Hematopoietic multipotent progenitor cell treated with erythropoietin and hydrocortisone succinate and interleukin-3 and kit ligand, for 6 days (in vitro differentiated cells): Measurements from ENCODE around the gene ERP27.

Experiments
- DNase-seq: peaks from one replicate; pipeline ENCODE4 v3.0.0-alpha.2; 2015

ERP27 gene

DNA sequence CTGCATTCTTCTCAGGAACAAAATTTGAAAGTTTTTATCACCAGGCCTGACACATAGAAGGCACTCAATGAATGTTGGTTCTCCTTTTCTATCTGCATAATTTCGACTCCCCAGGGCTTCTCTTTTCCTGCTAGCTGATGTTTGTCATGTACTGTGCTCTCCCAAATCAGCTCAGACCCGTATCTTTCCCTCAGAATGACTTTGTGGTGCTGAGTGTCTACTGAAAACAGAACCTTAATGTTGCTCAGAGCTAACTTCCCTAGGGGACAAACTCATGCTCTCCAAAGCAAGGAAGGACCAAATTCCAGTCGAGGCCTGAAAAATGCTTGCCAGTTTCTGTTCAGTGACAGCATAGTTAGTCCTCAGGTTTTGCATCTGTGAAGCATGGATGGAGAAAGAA lies 21.1 kb upstream of the ERP27 start:
- DNase-seq: peak; percentile 51

DNA sequence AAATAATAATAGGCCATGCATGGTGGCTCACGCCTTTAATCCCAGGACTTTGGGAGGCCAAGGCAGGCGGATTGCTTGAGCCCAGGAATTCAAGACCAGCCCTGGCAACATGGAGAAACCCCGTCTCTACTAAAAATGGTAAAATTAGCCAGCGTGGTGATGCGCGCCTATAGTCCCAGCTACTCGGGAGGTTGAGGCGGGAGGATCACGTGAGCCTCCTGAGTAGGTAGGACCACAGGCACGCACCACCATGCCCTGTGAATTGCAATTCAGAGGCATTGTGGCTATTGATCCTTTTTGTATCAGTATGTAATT lies 20.7 kb upstream of the ERP27 start:
- DNase-seq: no peak

DNA sequence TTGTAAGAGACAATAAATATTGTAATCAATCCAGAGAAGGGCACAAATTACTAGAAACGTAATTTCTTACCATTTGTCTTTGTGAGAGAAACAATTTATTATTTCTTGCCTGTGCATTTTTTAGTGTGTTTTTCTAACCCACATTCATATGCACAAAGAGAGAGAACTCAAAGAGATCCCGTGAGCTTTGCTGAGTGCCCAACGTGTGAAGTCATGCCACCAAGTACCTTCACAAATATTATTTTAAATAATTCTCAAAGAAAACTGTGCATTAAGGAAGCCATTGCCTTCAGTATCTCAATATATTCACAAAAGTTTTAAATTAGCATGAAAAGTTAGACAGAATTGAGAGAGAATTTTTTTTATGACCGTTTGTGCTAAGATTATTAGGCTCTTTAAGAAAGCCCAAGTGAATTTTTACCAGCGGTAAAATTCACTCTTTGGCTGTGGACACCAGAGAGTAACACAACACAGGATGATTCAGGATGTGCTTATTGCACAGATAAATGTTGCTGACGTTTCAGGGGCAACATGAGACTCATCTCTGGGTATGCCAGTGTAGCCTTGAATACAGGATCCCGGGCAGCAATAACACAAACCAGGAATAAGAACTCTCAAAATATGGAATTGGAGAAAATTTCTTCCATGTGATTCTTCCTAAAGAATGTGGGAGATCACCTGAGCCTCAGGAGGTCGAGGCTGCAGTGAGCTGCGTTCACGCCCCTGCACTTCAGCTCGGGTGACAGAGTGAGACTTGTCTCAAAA lies 20.2 kb upstream of the ERP27 start:
- DNase-seq: peak; percentile 63

DNA sequence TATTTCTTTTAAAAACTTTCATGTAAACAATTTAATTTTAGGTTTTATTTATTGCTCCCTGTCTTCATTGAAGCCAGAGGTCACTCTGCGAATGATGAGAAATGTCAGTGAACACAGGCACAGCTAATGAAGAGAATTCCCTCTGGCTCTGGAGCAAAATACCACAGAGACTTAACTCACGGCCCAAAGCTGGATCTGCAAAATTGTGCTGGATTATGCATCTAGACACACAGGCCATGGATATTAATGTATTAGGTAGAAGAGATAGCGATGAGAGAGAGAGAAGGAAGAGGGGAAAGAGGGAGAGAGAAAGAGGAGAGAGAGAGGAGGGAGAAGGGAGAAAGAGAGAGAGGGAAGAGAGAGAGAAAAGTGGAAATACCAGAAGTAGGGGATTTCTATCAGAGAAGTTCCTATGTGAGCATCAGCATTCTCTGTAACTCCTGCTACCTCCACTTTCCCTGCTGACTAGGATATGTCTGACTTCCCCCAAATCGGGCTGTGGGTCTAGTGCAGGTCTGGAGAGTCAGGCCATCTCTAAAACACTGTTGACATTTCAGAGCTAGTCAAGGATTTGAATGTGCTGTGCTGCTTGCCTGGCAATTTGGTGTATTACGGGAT lies 19.3 kb upstream of the ERP27 start:
- DNase-seq: peak; percentile 45

DNA sequence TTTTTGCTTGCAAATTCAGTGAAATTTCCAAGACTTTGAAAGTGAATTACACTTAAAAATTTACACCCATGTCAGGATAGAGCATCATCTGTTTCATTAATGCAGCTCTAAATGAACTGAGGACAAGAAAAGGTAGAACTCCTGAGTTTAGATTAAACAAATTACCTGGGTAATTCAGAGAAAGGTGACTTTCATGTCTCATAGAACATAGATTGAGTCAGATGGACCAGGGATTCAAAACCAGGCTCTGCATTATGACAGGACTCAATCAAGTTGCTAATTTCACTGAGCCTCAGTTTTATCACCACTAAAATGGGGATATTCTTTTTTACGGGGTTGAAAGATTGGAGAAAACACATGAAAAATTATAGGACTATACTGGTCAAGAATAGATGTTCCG lies 18.6 kb upstream of the ERP27 start:
- DNase-seq: no peak

DNA sequence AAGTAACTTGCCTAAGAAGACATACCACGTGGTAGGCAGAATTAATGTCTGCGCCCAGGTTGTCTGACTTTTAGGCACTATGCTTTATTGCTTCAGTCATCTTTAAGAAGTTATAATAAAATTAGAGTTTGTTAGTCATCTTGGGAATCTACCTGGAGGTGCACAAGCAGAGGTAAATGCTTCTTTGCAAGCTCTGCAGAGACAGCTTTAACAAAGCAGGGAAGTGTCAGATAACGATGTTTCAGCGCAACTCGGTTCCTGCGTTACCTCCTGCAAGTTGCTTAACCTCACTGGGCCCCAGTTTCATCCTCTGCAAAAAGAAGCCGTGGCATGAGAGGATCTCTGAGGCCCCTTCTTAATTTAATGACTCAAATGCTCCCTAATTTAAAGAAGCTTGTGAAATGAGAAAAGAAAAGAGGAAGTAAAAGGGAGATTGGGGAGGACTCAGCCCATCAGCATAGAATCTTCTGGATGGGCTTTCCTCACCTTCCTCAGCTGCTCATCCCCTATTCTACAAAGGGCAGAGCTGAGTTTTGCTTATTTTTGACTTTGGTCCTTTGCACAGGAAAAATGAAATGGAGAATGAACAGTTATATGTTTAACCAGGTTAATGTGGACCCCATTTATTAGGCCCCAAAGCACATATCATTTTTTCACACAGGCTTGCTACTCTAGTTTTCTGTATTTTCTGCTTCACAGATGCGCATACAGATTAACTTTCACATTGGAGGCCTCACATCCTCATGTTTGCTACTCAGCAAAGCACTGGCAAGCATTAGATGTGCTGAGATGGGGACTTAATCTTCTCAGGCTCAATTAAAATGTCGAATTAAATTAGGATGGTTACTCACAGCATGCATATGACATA lies 17.9 kb upstream of the ERP27 start:
- peak; percentile 63 for DNase-seq

DNA sequence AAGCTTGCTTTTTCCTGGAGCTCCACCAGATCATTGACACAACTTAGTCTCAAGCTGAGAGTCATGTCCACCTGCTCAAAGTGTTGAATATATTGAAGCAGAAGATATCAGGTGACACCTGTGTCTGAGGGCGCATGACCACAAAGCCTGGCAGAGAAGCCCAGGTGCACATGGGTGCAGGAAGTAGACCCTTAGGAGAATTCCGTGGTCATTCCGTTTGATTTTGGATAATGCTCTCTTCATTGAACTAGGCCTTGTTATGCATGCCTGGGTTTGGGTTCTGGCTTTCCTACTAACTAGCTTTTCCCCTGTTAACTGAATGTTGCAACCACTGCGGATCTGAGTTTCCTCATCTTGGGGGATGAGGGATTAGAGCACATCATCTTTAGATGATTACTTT lies 15.9 kb upstream of the ERP27 start:
- DNase-seq: no peak

DNA sequence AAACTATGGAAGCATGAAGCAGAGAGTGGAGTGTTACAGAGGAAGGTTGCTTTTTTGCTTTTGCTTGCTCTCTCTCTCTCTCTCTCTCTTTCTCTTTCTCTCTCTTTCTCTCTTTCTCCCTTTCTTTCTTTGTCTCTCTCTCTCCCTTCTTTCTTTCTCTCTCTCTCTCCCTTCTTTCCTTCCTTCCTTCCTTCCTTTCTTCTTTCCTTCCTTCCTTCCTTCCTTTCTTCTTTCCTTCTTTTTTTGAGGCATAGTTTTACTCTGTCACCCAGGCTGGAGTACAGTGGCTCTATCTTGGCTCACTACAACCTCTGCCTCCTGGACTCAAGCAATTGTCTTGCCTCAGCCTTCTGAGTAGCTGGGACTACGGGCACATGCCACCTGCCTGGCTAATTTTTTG lies 15.4 kb upstream of the ERP27 start:
- DNase-seq: no peak

DNA sequence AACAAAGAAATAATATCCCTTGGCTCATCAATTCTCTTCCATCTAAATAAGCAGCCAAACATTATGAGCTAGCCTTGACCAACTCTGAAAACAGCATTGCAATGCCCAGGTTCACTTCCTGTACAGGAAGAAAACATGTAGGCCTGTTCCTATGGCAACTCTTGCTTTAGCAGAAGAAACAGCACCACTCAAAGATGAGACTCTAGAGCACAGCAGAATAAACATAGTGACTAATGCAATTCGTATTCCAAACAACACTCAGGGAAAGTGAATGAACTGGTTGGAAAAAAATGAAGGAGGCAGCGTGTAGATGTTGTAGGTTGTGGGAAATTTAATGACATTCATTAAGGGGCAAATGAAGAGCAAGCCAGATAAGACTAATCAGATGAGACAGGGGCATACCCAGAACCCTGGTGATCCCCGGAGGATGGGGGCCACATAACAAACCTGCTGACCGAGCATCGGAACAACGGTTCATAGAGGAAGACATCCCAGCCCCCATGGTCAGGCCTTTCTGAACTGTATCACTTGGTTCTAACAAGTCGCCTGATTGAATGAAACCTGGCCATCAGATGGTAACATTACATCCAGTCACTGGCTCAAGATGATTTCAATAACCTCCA lies 14.1 kb upstream of the ERP27 start:
- DNase-seq: peak; percentile 65

DNA sequence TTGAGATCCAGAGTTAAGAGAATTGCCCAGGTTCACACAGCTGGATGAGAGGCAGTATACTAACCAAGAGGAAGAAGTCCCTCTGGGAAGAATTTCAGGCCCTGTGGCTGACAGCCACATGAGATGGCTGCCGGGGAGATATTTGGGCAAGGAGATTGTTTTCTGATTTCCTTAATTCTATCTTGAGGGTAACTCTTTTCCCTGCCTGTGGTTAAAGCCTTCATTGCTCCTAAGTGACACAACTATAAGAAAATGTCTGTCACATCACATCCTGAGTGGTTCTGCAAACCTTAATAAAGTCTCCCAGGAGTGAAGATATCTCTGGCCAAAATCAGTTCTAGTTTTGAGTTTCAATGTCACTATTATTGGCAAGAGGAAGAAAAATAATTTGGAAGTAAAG lies 13.5 kb upstream of the ERP27 start:
- DNase-seq: no peak

DNA sequence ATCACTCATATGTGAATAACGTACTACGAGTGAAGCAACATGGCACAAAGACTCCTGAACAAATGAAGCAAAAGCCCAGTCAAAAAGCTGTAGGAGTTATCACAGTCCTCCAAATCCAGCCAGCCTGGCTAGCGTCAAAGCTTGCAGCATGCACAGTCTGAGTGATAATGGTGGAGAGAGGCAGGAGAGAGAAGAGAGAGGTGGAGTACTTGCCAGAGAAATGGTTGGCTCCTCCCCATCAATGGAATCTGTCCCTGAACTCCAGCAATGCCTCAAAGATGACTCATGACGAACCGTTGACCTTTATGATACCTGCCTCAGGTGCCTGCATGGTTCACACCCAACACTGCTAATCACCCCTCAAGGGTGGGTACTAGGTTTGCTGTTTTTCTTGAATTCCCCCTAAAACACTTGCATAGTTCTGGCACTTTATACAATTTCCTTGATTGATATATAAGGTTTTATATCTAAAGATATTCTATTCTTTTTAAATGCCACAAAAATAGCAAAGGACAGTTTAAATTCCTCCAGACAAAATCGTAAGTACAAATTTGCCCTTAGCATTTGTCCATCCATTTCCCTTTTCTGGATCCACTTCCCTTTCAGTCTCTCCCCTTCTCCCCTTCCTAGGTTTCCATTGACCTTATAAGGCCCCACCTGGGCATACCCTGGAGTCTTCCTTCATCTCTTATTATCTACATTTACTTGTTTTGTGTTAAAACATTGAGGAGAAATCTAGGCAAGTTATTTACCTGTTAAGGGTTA lies 12.8 kb upstream of the ERP27 start:
- DNase-seq: no peak

DNA sequence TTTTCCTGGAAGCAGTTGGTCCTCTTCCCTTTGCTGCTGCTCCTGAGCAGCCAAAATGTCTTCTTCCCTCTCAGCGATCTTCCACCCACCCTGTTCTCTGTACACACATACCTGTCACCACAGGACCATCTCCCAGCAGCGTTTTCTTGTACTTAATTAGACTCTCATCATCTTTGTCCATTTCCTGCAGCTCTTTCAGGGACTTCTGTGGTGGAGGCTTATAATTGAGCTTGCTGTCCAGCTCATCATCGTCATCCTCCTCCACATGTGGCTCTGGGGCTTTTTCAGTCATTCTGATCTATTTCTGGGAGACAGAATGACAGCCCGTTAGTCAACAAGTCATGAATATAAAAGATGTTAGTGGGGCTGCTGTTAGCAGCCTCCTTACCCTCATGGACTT lies 12.1 kb upstream of the ERP27 start:
- DNase-seq: no peak

DNA sequence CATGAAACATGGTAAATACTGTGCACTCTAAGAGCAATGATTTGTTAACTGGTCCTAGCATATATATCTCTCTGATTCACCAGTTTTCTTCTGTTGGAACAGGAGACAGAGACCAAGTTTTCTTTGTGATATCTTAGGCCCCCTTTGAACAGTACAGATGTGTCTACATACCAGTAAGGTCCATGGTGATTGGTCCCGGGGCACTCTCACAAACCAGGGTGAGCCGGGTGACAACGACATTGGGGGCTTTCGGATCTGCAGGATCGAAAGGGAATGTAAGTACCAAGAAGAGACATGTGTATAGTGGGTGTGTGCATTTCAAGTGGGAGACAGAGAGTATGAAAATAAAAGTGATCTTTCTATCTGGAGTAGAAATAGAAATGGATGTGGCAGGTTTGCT lies 11.3 kb upstream of the ERP27 start:
- DNase-seq: no peak

DNA sequence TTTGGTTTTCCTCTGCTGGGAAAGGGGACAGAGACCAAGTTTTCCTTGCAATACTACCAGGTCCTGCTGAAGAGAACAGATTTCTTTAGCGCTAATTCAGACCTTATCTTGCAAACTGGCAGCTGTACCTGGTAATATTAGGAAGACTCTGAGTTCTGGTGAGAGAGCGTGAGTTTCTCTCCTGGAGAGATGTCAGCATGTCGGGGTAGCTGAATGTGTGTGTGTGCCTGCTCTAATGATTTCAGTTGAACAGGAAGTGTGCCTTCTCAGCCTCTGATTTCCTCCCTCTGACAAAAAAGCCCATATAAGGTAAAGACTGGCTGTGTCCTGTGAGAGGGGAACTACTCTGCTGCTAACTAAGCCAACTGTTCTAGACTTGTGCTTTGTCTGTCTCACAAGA lies 10.3 kb upstream of the ERP27 start:
- peak; percentile 82 for DNase-seq

DNA sequence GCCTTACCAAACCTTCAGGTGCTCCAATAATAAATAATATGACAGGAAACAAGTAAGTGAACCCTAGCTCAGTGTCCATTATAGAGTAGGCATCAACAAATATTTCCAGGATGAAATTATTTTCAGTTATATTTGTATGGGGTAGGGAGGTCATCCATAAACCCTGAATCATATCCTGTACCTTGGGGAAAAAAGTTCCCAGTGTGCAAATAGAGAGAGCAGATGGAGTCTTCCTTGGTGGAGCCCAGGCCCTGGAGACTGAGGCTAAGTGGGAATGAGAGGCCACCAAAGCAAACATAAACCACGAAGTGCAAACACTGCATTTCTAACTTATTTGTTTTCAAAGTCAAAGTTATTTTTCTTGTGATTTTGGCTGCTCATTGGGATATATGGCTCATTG lies 8.5 kb upstream of the ERP27 start:
- DNase-seq: no peak

DNA sequence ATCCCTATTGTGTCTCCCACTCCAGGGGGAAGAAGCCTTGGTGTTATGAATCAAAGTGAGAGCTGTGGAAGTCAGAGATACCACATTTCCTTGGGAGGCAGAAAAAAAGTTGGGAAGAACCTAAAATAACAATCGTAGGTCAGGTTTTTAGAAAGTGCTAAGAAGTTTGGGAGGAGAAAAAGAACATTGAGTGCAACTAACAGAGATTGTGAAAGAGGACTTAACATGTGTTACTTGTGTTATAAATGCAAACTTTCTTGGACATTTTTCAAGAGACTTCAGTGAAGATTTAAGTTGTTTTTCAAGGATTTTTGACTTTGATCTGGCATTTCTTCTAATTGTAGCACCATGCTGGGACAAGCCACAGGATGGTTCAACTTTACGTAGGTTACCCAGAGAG lies 7.8 kb upstream of the ERP27 start:
- DNase-seq: no peak

DNA sequence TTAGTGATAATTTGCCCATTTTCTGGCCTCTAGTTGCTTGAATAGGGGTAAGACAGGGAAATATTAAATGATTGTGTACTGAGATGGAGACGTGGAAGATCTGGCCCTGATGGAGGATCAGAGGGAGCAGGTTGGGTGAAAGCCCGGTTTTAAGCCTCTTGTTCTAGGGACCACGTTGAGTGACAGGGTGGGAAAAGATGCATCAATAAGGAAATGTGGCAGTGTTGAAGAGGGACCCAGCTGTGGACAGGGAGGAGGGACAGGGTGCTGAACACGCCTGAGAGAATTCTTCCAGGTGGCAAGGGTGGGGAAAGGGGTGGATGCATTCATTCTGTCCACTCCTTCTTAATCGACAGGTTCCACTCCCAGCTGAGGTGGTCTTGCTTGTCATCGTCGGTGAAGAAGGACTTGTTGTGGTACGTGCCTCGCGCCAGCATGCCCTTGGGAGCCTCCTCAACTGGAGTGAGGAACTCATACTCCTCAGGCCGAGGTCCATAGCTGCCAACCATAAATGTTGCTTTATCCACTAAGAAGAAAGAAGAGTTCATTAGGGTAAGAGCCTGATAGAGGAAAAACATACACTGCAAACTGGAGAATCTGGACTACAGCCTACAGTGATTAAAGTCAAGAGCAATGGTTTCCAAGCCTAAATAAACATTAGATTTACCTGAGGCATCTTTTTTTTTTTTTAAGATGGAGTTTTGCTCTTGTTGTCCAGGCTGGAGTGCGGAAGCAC lies 4.0 kb upstream of the ERP27 start:
- no peak for DNase-seq

DNA sequence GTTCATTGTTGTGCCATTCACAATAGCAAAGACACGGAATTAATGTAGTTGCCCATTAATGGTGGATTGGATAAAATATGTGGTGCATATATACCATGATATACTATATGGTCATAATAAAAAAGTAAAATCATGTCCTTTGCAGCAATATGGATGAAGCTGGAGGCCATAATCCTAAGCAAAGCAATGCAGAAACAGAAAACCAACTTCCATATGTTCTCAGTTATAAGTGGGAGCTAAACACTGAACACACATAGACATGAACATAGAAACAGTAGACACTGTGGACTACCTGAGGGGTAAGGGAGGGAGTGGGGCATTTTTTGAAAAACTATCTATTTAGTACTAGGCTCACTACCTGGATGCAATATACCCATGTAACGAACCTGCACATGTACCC lies 3.0 kb upstream of the ERP27 start:
- DNase-seq: no peak

DNA sequence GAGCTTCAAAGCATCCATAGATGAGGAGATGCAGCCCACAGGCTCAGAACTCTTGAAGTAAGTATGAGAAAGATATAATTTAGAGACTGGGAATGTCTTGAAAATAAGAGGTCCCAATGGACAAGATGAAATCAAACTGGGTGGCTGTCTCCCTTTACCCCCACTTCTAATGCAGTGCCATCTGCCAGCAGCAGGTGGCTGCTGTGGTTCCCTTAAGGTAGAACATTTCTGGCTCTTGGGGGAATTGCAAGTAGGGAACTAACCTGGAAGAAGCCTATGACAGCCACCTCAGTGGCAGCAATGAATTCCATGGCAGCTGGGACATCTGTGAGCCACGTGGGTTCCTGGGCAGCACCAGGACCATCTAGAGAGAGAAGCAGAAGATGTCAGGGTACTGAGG lies 648 bp downstream of the ERP27 start:
- peak; percentile 49 for DNase-seq

DNA sequence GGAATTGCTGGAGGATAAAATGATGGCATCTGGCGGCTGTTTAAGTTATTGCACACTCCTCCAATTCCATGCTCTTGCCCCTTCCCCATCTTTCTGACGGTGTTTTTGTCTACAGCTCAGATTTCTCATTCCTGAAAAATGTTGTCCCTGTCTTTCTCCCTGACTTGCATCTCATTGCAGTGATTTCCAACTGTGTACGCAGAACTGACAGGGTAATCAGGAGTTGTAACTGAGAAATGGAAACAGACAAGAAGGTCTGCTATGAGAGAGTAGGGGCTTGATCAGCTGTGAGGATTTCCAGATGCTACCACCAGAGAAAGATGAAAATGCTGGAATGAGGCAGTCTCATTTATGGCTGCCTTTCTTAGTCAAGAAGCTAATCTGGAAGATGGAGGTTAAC lies 1.3 kb downstream of the ERP27 start:
- DNase-seq: no peak

DNA sequence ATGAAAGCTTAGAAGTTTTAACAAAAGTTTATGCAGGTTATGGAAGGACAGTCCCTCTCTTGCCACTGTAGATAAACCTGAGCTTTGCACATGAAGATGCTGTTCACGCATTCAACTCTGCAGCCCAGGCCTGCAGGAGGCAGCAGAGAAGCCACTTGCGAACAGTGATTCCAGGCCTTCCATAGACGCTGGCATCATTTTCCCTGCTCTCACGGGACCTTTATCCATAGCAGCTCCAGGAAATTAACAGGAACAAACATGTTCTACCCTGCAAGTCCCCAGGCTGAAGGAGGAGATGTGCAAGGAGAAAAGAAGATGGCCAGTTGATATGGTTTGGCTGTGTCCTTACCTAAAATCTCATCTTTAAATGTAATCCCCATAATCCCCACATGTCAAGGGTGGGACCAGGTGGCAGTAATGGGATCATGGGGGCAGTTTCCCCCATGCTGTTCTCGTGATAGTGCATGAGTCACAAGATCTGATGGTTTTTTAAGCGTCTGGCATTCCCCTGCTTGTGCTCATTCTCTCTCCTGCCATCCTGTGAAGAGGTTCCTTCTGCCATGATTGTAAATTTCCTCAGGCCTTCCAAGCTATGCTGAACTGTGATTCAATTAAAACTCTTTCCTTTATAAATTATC lies 2.0 kb downstream of the ERP27 start:
- no peak for DNase-seq

DNA sequence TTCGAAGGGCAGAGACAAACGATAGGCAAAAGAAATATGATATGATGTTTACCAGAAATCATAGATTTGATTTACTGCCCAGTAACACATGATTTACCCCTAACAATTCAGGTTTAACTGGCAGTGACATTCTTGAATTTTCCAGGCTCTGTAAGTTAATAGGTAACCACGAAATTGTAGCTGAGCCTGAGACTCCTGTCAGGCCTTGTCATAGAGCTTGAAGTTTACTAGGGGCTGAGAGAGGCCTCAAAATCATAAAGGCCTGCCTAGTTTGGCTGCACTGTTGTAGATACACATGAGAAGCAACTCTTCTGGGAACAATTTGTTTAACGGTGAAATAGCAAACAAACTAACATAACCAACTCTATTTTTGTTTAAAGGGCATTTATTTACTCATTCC lies 3.3 kb downstream of the ERP27 start:
- no peak for DNase-seq
